Measurements from ENCODE around the gene ISG20L2.

The ISG20L2 gene

GRCh38 chr1:156705321-156705917 is 23.1 kb downstream of the ISG20L2 start, which contains the start of gene CRABP2:
CRABP2 (minus strand) TSS chr1:156705583; CDS start chr1:156705446, 137 bp downstream.
- peak; percentile 70 for DNase-seq

DNA sequence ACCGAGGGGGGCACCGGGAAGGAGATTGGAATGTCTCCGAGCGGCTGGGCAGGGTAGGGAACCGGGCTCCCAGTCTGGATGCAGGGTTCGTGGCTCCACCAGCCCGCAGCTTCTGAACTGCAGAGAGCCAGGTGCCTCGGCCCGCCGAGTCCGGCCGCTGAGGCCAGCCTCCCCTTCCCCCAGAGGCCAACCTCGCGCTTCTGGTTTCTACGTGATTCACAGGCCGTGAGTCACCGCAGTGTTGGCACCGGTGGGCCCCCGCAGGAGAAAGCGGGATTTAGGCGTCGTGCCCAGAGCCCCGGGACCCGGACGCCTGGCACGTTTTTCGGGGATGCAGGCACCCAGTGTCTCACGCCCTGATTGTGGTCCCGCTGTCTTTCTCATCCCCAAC is 23.6 kb downstream of the ISG20L2 start:
- peak; percentile 54 for DNase-seq

- no peak for DNase-seq
Measured at GRCh38 chr1:156704166-156704711, 24.3 kb downstream of the ISG20L2 start.

DNA sequence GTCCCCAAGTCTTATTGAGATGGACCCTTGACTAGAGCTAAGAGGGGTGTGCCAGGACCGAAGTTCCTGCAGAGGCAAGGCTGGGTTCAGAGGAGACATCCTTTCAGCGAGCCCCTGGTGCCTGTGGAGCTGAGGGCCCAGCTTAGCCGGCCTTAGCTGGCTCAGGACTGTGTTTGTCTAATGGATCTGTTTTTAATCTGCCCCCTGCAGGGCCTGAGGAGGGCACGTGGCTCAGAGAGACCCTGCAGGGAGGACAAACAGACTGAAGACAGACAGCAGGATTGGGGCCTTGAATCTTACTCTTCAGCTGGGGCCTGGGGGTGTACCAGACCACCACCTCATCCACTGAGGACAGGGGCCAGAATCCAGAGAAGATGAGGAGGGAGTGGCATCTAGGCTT is 24.8 kb downstream of the ISG20L2 start:
- DNase-seq, result peak; percentile 85

DNA sequence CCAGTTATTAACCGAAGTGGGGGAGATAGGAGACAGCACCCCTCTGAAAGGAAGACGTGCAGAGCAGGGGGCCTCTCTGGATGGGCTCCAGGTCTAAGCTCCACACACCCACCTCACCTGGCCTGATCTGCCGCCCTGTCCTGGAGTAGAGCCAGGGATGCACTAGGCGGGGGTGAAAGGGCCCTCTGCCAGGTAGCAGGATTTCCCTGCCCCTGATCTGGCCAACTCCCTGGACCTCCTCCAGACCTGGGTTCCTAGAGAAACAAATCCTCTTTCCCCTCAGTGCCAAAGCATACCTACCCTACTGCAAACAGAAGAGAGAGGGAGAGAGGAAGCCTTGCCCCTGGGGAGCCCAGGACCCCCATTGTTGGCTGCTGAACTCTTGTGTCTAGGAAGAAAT is 25.2 kb downstream of the ISG20L2 start:
- DNase-seq, result peak; percentile 52

- DNase-seq, result no peak
Measured at GRCh38 chr1:156700736-156701531, 27.6 kb downstream of the ISG20L2 start.

DNA sequence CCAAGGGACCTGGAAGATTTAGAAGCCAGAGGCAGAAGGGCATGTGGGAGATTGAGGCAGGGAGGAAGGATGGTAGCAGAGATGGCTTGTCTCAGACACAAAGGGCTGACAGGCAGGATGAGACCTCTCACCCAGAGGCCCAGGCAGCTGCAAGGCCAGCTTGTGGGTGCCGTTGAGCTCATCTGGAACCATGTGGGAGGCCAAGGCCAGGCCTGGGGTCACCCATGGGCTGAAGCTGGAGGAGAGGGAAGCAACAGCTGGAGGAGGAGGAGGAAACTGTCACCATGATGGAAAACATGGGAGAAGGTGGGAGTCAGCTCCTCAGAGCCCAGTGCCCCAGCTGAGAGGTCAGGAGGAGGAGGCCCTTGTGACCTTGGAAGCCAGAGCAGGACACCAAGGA is 29.6 kb downstream of the ISG20L2 start:
- no peak for DNase-seq

DNA sequence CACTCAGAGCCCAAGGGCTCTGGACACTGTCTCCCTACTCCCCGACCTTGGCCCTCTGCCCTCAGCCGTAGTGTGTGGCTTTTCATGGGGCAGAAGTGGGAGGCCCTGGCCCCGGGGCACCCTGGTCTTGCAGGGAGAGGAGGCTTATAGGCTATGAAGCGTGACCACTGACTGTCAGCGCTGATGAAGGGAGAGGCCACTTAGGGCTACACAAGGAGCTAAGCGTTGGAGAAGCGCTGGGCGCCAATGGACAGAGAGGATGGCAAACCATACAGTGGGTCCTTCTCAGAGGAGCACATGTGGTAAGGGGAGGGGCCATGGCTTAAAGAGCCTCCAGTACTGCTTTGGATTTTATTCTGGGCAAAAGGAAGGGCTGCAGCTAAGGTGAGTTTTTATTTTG is 31.1 kb downstream of the ISG20L2 start:
- peak; percentile 55 for DNase-seq

DNA sequence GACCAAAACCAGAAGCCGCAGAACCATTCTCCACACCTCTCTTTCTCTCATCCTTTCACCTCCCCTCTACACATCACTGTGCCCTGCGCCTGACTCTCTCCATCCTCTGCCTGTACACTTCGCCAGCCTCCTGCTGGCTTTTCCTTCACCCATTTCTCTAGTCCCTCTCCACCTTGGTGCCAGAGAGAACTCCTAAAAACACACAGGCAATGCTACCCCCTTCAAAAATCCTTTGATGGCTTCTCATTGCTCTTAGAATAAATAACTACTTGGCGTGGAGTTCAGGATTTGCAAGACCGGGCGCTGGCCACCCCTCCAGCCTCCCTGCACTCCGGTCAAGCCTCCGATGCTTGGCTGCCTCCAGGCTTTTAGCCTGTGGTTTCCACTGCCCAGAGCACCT is 31.8 kb downstream of the ISG20L2 start:
- DNase-seq, result no peak

- DNase-seq, result no peak
Measured at GRCh38 chr1:156694690-156694962, 33.9 kb downstream of the ISG20L2 start.

GRCh38 chr1:156693848-156694689 is 34.5 kb downstream of the ISG20L2 start:
- peak; percentile 19 for DNase-seq

DNA sequence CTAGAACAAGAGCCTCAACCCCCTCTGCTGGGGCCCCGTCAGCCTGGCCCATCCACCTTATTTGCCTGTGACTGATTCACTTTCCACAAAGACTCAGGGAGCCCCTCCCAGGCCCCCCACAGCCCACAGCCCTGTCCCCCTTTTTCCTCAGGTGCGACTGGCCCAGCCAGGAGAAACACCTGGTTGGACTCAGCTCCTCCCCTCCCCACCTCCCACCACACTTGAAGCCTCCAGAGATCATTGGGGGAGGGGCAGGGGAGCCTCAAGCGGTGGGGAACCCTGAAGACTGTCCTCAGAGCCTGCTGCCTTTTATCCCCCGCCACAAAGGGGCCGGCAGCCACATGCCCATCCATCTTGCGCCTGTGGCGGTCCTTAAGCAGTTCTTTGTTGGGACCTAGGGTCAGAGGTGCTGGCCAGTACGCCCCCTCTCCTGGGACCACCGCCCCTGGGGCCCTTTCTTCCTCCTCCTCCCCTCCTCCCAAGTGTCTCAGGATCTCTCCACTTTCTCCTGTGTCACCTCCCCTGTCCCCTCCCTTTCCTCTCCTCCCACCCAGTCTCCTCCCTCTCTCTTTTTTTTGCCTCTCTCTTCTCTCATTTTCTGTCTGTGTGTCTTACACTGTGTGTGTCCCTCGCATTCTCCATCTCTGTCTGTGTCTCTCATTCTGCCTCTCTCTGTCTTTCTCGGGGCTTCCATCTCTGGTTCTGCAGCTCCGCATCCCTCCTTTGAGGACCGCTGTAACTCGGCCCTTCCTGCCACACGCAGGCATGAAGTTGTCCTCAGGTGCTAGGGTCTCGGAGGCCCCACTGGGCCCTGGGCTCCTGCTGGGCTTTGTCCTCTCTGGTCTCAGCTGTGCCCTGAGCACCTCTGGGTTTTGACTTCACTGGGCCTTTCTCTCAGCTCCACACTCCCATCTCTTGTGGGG is 35.4 kb downstream of the ISG20L2 start:
- DNase-seq, result peak; percentile 89

- DNase-seq, result no peak
Measured at GRCh38 chr1:156692441-156692924, 36.1 kb downstream of the ISG20L2 start.

DNA sequence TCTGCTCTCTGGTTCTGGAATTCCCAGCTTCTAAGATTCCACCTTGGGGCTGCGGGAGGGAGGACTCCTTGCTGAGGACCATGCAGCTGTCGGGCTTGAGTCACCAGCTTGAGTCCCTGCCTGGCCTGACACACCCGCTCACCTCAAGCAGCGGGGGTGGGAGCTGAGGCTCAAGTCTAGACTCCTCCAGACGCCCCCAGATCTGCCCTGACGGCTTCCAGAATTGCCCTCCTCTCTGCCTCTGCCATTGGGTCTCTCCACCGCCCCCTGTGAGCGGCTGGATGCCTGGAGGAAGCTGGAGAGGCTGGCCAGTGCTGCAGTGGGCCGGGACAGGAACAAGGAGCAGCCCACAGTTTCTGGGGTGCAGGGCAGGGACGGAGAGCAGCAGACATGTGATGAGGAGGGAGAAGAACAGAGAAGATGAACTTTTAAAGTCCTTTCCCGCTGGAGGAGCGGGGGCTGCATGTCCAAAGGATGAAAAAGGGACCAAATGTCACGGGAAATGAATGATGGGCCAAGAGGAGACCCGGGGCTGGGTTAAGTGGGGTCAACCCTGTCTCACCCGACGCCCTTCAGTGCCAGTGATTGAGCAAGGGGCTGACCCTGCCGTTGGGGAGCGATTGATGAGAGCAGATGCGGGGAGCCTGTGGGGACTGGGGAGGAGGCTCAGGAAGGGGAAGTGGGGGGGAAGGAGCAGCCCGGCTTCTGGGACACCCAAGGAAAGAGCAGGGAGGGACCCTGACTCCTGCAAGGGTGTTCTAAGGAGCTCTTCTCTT is 36.7 kb downstream of the ISG20L2 start:
- DNase-seq, result peak; percentile 25

DNA sequence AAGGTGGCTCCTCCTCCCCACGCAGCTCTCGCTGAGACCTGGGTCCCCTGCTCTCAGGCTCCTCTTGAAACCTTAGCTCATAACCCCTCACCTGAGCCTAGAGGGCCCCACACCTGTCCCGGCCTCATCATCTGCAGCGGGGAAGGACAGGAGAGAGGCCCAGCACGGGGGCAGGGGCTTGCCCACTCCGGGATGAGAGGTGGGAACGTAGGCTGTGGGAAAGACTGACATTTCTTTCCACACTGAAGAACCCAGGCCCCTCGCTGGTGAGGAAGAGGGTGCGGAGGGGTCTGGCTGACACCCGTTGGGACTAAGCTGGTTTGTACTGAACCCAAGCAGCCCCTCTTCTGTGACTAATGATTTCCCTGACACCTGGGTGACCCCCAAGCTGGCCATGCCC is 37.4 kb downstream of the ISG20L2 start:
- DNase-seq, result no peak

GRCh38 chr1:156690675-156691036 is 37.9 kb downstream of the ISG20L2 start:
- DNase-seq, result no peak

DNA sequence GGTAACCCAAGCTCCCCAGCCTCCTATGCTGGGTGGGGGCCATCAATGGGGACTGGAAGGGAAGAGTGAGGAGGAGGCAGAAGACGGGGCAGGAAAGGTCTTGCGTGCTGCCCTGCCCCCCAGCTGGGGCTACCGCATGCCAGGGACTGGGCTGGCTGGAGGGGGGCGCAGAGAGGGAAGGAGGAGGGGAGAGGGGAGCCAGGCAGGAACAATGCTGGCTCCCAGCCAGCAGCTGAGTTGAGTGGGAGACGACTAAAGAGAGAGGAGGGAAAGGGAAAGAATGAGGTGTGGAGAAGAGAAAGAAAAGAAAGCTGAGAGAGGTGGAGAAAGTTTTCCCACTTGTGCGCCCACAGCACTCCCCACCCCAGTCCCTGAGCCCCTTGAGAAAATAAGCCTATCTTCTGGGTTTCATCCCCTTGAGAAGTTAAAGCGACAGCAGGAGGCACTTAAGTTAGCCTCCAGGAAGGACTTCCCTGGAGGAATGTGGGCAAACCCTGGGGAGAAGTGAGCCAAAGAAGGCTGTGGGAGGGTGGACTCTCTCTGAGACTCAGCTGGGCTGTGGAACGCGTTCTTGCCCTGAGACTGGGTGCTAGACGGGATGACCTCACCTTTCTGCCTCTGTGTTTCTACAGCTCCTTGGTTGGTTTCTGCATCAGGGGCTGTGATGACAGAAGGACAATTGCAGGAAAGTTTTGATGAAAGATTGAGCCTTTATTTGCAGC is 38.5 kb downstream of the ISG20L2 start:
- DNase-seq, result peak; percentile 50

- peak; percentile 90 for DNase-seq
Measured at GRCh38 chr1:156689035-156689952, 39.3 kb downstream of the ISG20L2 start.

- no peak for DNase-seq
Measured at GRCh38 chr1:156684227-156684782, 44.3 kb downstream of the ISG20L2 start.

All from NCI-H69 (cell line).